ENCODE measurements around the gene GRB10.

The GRB10 gene

DNA sequence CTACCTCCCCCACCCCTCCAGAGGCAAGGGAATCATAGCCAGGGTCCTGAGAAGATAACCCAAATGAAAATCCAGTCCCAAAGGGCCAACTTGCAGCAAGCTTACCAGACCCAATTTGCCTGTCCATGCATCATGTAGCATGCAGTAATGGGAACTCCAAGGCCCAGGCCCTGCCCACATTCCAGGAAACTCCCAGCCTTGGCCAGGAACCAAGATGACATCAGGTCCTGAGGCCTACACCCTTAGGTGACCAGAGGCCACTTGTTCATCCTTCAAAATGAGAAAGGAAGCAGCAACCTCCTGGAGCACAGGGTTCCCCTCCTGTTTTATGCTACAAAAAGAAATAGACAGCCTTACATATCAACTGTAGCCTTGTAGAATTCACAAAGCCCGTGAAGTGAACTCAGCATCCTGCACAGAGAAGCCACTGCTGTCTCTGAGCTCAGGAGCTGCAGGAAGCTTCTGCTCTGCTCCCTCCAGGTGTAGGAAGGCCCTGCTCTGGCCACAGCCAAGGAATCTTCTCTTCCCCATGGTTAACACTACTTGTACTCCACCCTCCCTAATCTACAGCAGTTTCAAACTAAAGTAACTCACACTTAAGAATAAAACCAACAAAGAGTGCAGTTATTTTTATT lies 30.3 kb upstream of the GRB10 start:
- no peaks in the 10 kb centered on the region for H4K20me1 ChIP-seq (ENCODE audit: insufficient read depth, low read length)
- no peak for TF ChIP-seq EZH2 (IDR thresholded peaks at IDR 0.05; ENCODE audit: borderline replicate concordance, low read depth, low read length, severe bottlenecking)
- TF ChIP-seq, protein P1, sequence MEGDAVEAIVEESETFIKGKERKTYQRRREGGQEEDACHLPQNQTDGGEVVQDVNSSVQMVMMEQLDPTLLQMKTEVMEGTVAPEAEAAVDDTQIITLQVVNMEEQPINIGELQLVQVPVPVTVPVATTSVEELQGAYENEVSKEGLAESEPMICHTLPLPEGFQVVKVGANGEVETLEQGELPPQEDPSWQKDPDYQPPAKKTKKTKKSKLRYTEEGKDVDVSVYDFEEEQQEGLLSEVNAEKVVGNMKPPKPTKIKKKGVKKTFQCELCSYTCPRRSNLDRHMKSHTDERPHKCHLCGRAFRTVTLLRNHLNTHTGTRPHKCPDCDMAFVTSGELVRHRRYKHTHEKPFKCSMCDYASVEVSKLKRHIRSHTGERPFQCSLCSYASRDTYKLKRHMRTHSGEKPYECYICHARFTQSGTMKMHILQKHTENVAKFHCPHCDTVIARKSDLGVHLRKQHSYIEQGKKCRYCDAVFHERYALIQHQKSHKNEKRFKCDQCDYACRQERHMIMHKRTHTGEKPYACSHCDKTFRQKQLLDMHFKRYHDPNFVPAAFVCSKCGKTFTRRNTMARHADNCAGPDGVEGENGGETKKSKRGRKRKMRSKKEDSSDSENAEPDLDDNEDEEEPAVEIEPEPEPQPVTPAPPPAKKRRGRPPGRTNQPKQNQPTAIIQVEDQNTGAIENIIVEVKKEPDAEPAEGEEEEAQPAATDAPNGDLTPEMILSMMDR (IDR thresholded peaks at IDR 0.05; ENCODE audit: borderline replicate concordance, extremely low read depth, low read length, poor library complexity, severe bottlenecking) = no peak
- no peaks in the 10 kb centered on the region for H3K4me1 ChIP-seq (ENCODE audit: insufficient read depth, low read length)
- H3K4me3 ChIP-seq (ENCODE audit: low read depth in 1 of 2, low read length in 2 of 2) = no peak overlapping the region
- H3K36me3 ChIP-seq (ENCODE audit: insufficient read depth, low read length) = no peaks in the 10 kb centered on the region
- no peak overlapping the region for H3K4me2 ChIP-seq (ENCODE audit: insufficient read depth, low read length)
- H3K27me3 ChIP-seq (ENCODE audit: insufficient read depth, low read length, poor library complexity) = no peaks in the 10 kb centered on the region
- ATAC-seq (ENCODE audit: insufficient read depth, low read depth) = no peak
- no peaks in the 10 kb centered on the region for H3K9me3 ChIP-seq (ENCODE audit: insufficient read depth, low read length, severe bottlenecking)
- H3K27ac ChIP-seq (ENCODE audit: low read length) = no peak overlapping the region
- H2AFZ ChIP-seq (ENCODE audit: low read depth, low read length) = no peak overlapping the region
- H3K9ac ChIP-seq (ENCODE audit: low read depth, low read length) = no peak overlapping the region
- H3K79me2 ChIP-seq (ENCODE audit: insufficient read depth, low read length) = no peaks in the 10 kb centered on the region
- DNase-seq = no peak

DNA sequence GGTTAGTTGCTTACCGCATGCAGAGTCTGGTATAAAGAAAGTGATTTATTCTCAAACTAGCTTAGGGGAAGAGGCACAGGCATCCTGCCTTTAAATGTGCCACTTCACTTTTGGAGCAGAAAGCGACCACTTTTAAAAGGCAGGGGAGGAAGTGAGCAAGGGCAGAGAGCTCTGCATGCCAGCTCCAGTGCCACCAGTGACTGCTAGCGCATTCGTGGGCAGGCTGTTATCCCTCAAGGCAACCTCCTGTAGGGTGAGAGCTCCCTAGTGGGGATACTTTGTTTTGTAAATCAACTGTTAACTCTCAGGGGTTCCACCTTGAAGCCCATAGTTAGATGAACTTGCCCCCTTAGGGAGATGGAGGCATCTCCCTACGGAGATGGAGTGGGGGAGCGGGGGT lies 29.4 kb upstream of the GRB10 start:
- Histone ChIP-seq H3K4me3 (ENCODE audit: low read depth in 1 of 2, low read length in 2 of 2) (no peak overlapping the region), H3K27ac (ENCODE audit: low read length) (no peak overlapping the region), H2AFZ (ENCODE audit: low read depth, low read length) (no peak overlapping the region), H4K20me1 (ENCODE audit: insufficient read depth, low read length) (no peaks in the 10 kb centered on the region), H3K27me3 (ENCODE audit: insufficient read depth, low read length, poor library complexity) (no peaks in the 10 kb centered on the region), H3K79me2 (ENCODE audit: insufficient read depth, low read length) (no peaks in the 10 kb centered on the region), H3K4me1 (ENCODE audit: insufficient read depth, low read length) (no peaks in the 10 kb centered on the region), H3K4me2 (ENCODE audit: insufficient read depth, low read length) (no peak overlapping the region), H3K36me3 (ENCODE audit: insufficient read depth, low read length) (no peaks in the 10 kb centered on the region), H3K9me3 (ENCODE audit: insufficient read depth, low read length, severe bottlenecking) (no peaks in the 10 kb centered on the region), H3K9ac (ENCODE audit: low read depth, low read length) (no peak overlapping the region)
- no peak for TF ChIP-seq EZH2 (IDR thresholded peaks at IDR 0.05; ENCODE audit: borderline replicate concordance, low read depth, low read length, severe bottlenecking)
- TF ChIP-seq, protein P1 (IDR thresholded peaks at IDR 0.05; ENCODE audit: borderline replicate concordance, extremely low read depth, low read length, poor library complexity, severe bottlenecking) = no peak
- DNase-seq = no peak
- ATAC-seq (ENCODE audit: insufficient read depth, low read depth) = no peak

DNA sequence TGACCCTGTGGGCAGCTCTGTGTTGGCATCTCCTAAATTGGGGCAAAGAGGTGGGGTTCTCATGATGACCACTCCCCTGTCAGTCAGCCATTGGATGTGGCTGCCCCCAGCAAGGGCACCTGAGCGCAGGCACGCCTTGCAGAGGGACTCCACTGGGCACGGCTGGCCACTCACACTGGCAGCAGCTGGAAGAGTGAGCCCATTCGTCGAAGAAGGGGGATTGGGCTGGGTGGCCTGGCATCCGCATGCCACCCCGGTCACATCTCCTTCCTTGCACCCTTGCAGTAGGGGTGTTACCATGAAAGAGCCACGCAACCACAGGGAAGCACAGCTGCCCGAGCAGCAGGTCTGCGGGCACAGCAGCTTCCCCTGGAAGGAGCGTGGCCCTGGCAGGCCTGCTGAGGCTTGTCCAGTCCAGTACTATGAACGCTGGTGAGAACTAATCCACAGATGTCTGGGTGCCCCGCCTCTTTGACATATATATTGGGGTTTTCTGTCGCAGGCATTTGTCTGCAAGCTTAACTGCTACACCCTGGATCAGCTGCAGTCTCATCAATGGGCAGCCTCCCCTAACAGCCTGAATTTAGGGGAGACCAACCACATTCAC lies 25.7 kb upstream of the GRB10 start:
- no peaks in the 10 kb centered on the region for H3K9me3 ChIP-seq (ENCODE audit: insufficient read depth, low read length, severe bottlenecking)
- no peaks in the 10 kb centered on the region for H4K20me1 ChIP-seq (ENCODE audit: insufficient read depth, low read length)
- ATAC-seq (ENCODE audit: insufficient read depth, low read depth) (no peak), DNase-seq (no peak)
- H2AFZ ChIP-seq (ENCODE audit: low read depth, low read length) = no peak overlapping the region
- no peak overlapping the region for H3K4me2 ChIP-seq (ENCODE audit: insufficient read depth, low read length)
- TF ChIP-seq, protein P1 (IDR thresholded peaks at IDR 0.05; ENCODE audit: borderline replicate concordance, extremely low read depth, low read length, poor library complexity, severe bottlenecking) = no peak
- TF ChIP-seq EZH2 (IDR thresholded peaks at IDR 0.05; ENCODE audit: borderline replicate concordance, low read depth, low read length, severe bottlenecking) = no peak
- H3K79me2 ChIP-seq (ENCODE audit: insufficient read depth, low read length) = no peaks in the 10 kb centered on the region
- no peaks in the 10 kb centered on the region for H3K36me3 ChIP-seq (ENCODE audit: insufficient read depth, low read length)
- no peak overlapping the region for H3K27ac ChIP-seq (ENCODE audit: low read length)
- H3K4me1 ChIP-seq (ENCODE audit: insufficient read depth, low read length) = no peaks in the 10 kb centered on the region
- H3K4me3 ChIP-seq (ENCODE audit: low read depth in 1 of 2, low read length in 2 of 2) = no peak overlapping the region
- no peak overlapping the region for H3K9ac ChIP-seq (ENCODE audit: low read depth, low read length)
- no peaks in the 10 kb centered on the region for H3K27me3 ChIP-seq (ENCODE audit: insufficient read depth, low read length, poor library complexity)
